PC-9 (cell line): Measurements from ENCODE around the gene WIPF1.

Source experiments
- EZH2 ChIP-seq: fragments of 200-600 bp; sonication (generic); IDR thresholded peaks from 2 replicates; pipeline ENCODE4 v1.8.0; 2017; ENCODE audit warnings: antibody characterized with exemption, low read depth
- TF ChIP-seq, protein P1 (sequence below): fragments of 200-600 bp; sonication (generic); conservative IDR thresholded peaks from 2 replicates; pipeline ENCODE4 v1.6.1; 2017; ENCODE audit warnings: mixed run types, antibody characterized with exemption, mild to moderate bottlenecking, moderate library complexity

DNA sequence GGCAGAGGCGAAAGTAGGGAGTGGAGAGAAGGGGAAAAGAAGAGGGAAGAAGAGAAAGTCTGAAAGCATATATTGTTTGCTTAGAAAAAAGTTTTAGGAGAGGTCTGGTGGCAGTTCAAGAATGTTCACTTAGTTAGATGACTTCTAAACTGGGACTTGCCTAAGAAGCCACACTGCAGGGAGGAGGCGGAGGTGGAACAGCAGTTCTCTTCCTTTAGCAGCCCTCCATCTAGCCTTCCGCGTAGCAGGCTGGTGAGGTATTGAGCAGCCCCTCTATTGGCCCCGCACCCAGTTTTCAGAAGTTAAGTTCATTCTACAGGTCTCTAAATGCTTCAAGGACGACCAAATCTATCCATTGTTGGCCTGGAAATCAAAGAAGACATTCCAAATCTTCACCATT lies 31.9 kb upstream of the WIPF1 start:
- TF ChIP-seq, protein P1, sequence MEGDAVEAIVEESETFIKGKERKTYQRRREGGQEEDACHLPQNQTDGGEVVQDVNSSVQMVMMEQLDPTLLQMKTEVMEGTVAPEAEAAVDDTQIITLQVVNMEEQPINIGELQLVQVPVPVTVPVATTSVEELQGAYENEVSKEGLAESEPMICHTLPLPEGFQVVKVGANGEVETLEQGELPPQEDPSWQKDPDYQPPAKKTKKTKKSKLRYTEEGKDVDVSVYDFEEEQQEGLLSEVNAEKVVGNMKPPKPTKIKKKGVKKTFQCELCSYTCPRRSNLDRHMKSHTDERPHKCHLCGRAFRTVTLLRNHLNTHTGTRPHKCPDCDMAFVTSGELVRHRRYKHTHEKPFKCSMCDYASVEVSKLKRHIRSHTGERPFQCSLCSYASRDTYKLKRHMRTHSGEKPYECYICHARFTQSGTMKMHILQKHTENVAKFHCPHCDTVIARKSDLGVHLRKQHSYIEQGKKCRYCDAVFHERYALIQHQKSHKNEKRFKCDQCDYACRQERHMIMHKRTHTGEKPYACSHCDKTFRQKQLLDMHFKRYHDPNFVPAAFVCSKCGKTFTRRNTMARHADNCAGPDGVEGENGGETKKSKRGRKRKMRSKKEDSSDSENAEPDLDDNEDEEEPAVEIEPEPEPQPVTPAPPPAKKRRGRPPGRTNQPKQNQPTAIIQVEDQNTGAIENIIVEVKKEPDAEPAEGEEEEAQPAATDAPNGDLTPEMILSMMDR: no peak
- TF ChIP-seq EZH2: no peak
